Esophagus muscularis mucosa (tissue), 4 donors: Measurements from ENCODE around the gene SDK1. TPM values are rescaled to one million over a fixed set of nuclear protein-coding genes. Genes with fewer than 3 reads are reported as not detected.

Source experiments
- DNase-seq: peaks from one replicate; pipeline ENCODE4 v3.0.0-alpha.2; 2017; ENCODE audit errors: extremely low spot score
- H3K27ac ChIP-seq, 4 donors: fragments of 200-600 bp; sonication (generic); replicated peaks in 1 of 4; 1 replicate in 3 of 4; 2 replicates in 1 of 4; pipeline ENCODE4 v1.5.1; 2016 to 2019; ENCODE audit warnings: mild to moderate bottlenecking in 1 of 4
- H3K27me3 ChIP-seq, 4 donors: fragments of 200-600 bp; sonication (generic); one replicate each; pipeline versions ENCODE4 v1.5.1 to v1.6.0; 2016 to 2019
- H3K36me3 ChIP-seq, 4 donors: fragments of 200-600 bp; sonication (generic); one replicate each; pipeline ENCODE4 v1.5.1; 2016 to 2019
- H3K4me1 ChIP-seq, 4 donors: fragments of 200-600 bp; sonication (generic); one replicate each; pipeline ENCODE4 v1.5.1; 2016 to 2019
- H3K4me3 ChIP-seq, 4 donors: fragments of 200-600 bp; sonication (generic); 1 replicate in 2 of 4; 2 replicates in 2 of 4; pipeline ENCODE4 v1.5.1; 2016 to 2019; ENCODE audit warnings: mild to moderate bottlenecking in 4 of 4, moderate library complexity in 1 of 4
- H3K9me3 ChIP-seq, 4 donors: fragments of 200-600 bp; sonication (generic); 1 replicate in 3 of 4; 2 replicates in 1 of 4; pipeline ENCODE4 v1.5.1; 2016 to 2019
- CTCF ChIP-seq, 3 experiments: fragments of 200-600 bp in 2 of 3; fragments of 450-650 bp in 1 of 3; sonication (generic) in 2 of 3; IDR thresholded peaks; one replicate each; pipeline ENCODE4 v1.5.1; 2017 to 2019; ENCODE audit warnings: antibody characterized with exemption in 3 of 3, mild to moderate bottlenecking in 2 of 3, moderate library complexity in 1 of 3
- EP300 ChIP-seq: sonication (generic); formaldehyde crosslinking; IDR thresholded peaks from one replicate; pipeline ENCODE4 v1.6.1; 2017; ENCODE audit warnings: antibody characterized with exemption
- POLR2A ChIP-seq: fragments of 450-650 bp; IDR thresholded peaks from one replicate; pipeline ENCODE4 v1.6.1; 2017; ENCODE audit warnings: antibody characterized with exemption, moderate library complexity, mild to moderate bottlenecking, low read depth
- POLR2AphosphoS5 ChIP-seq, 2 donors: sonication (generic); formaldehyde crosslinking; IDR thresholded peaks; one replicate each; pipeline ENCODE4 v1.6.1; 2017; ENCODE audit warnings: antibody characterized with exemption in 2 of 2
- WGBS: methylation state at CpG from one replicate; pipeline ENCODE4 v1.1.5; 2018; 5-methylcytosine and 5-hydroxymethylcytosine counted together
- intact Hi-C: fragments of 100-400 bp; cut with DNase I; formaldehyde crosslinking; loops from one replicate; pipeline ENCODE4 v1.15.1; 2023
- total RNA-seq, 4 donors: library from RNA; depleted of rRNA; stranded (reverse); fragments of >200 nt; gene quantifications; one replicate each; pipeline versions ENCODE4 v1.1.0 to v1.2.1, GENCODE V29; 2016

SDK1 gene
- total RNA-seq, 4 donors from 2014 or later = 7.8 to 18.6 (median 12.0) TPM

DNA sequence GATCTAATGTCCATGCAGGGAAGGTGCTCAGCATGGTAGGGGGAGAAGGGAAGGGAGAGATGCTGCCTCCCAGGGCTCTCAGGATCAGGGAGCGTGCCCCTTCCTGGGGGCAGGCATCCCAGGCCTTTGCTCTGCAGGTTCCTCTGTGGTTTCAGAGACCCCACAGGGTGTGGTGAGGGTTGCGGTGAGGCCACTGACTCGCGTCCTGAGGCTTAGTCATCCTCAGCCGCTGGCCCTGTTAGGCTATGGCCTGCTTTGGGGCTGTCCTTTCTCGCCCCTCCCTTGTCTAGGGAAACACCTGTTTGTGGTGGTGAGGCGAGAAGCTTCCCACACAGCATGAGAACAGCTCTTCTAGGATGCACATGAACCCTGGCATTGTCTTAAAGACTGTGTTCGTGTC, 822.8 kb downstream of the SDK1 start:
- DNase-seq = no peak
- Histone ChIP-seq H3K9me3 (peaks cover 0 to 20% (median 6%) of the 10 kb centered on the region in 4 donors), H3K36me3 (no peaks in the 10 kb centered on the region), H3K4me1 (no peaks in the 10 kb centered on the region), H3K27me3 (no peaks in the 10 kb centered on the region), H3K4me3 (no peak overlapping the region), H3K27ac (no peak overlapping the region)
- intact Hi-C loops = no loop called here
- TF ChIP-seq POLR2A (no peak), EP300 (no peak), POLR2AphosphoS5 (IDR thresholded peaks at IDR 0.05) (no peak)
- WGBS = 69% methylated on average over 4 of the region's 8 CpGs

DNA sequence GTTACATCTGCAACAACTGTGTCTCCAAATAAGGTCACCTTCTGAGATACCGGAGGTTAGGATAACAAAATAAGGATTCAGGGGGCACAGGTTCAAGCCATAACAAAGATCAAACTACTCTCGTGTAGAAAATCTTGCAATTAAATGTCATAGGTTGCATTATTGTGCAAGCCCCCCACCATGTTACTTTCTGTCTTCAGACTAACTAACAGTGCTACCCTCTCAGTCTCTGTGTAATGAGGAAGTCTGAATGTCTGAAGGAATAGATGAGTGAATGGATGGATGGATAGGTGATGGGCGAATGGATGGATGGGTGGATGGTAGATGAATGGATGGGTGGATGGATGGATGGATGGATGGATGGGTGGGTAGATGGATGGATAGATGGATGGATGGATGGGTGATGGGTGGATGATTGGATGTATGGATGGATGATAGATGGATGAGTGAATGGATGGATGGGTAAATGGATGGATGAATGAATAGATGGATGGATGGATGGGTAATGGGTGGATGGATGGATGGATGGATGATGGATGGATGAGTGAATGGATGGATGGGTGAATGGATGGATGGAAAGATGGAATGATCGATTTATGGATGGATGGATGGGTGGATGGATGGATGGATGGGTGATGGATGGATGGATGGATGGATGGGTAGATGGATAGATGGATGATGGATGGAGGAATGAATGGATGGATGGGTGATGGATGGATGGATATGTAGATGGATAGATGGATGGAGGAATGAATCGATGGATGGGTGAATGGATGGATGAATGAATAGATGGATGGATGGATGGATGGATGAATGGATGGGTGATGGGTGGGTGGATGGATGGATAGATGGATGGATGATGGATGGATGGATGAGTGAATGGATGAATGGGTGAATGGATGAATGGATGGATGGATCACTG, 823.8 kb downstream of the SDK1 start:
- Histone ChIP-seq H3K27me3 (no peaks in the 10 kb centered on the region), H3K36me3 (no peaks in the 10 kb centered on the region), H3K27ac (no peak overlapping the region), H3K9me3 (peaks cover 0 to 12% (median 3%) of the 10 kb centered on the region in 4 donors), H3K4me3 (no peak overlapping the region), H3K4me1 (peaks cover 0 to 6% (median 0%) of the 10 kb centered on the region in 4 donors)
- no peak for DNase-seq
- TF ChIP-seq POLR2AphosphoS5 (IDR thresholded peaks at IDR 0.05) (no peak), EP300 (no peak), POLR2A (no peak), CTCF (IDR thresholded peaks at IDR 0.05) (no peak)
- 90% methylated on average over 5 of the region's 5 CpGs for WGBS
- intact Hi-C loops = no loop called here

GRCh38 chr7:4127909-4128560, 827.0 kb downstream of the SDK1 start:
- Histone ChIP-seq H3K36me3 (no peaks in the 10 kb centered on the region), H3K27ac (no peak overlapping the region), H3K27me3 (no peaks in the 10 kb centered on the region), H3K9me3 (no peaks in the 10 kb centered on the region), H3K4me1 (peaks cover 0 to 9% (median 0%) of the 10 kb centered on the region in 4 donors), H3K4me3 (no peak overlapping the region)
- 89% methylated on average over 20 of the region's 21 CpGs for WGBS
- intact Hi-C loops = no loop called here
- TF ChIP-seq CTCF (IDR thresholded peaks at IDR 0.05) = no peak
- no peak for TF ChIP-seq POLR2AphosphoS5 (IDR thresholded peaks at IDR 0.05)
- TF ChIP-seq EP300 = no peak
- no peak for TF ChIP-seq POLR2A
- DNase-seq = no peak

GRCh38 chr7:4129481-4130122, 828.5 kb downstream of the SDK1 start:
- no peak for DNase-seq
- no peak overlapping the region for H3K4me3 ChIP-seq
- no peaks in the 10 kb centered on the region for H3K9me3 ChIP-seq
- 91% methylated on average over 20 of the region's 29 CpGs for WGBS
- H3K36me3 ChIP-seq = no peaks in the 10 kb centered on the region
- no peaks in the 10 kb centered on the region for H3K27me3 ChIP-seq
- intact Hi-C loops = no loop called here
- no peak for TF ChIP-seq EP300
- TF ChIP-seq POLR2AphosphoS5 (IDR thresholded peaks at IDR 0.05) = no peak
- no peak for TF ChIP-seq POLR2A
- TF ChIP-seq CTCF (IDR thresholded peaks at IDR 0.05) = no peak
- H3K4me1 ChIP-seq = peaks cover 0 to 9% (median 0%) of the 10 kb centered on the region in 4 donors
- H3K27ac ChIP-seq = no peak overlapping the region

GRCh38 chr7:4131063-4131462, 830.0 kb downstream of the SDK1 start:
- intact Hi-C loops = no loop called here
- DNase-seq = no peak
- no peaks in the 10 kb centered on the region for H3K9me3 ChIP-seq
- H3K27me3 ChIP-seq = no peaks in the 10 kb centered on the region
- TF ChIP-seq POLR2A (no peak), EP300 (no peak), CTCF (IDR thresholded peaks at IDR 0.05) (no peak), POLR2AphosphoS5 (IDR thresholded peaks at IDR 0.05) (no peak)
- no peaks in the 10 kb centered on the region for H3K36me3 ChIP-seq
- H3K4me1 ChIP-seq = peaks cover 0 to 9% (median 0%) of the 10 kb centered on the region in 4 donors
- WGBS = 87% methylated on average over 7 of the region's 7 CpGs
- H3K27ac ChIP-seq = no peak overlapping the region
- H3K4me3 ChIP-seq = no peak overlapping the region
